MM.1S (cell line): ENCODE results near the gene PHLDB1.

Experiments
- CTCF ChIP-seq: fragments of 300-600 bp; sonication (generic); IDR thresholded peaks from 2 replicates; pipeline ENCODE4 v1.5.1; 2016; ENCODE audit warnings: antibody characterized with exemption, low read length, mixed read lengths
- EZH2 ChIP-seq: fragments of 300-600 bp; sonication (generic); optimal IDR thresholded peaks from 2 replicates; pipeline ENCODE3; 2017; ENCODE audit warnings: low read depth, mild to moderate bottlenecking, antibody characterized with exemption, low read length, mixed read lengths
- EZH2phosphoT487 ChIP-seq: fragments of 300-600 bp; sonication (generic); IDR thresholded peaks from 2 replicates; pipeline ENCODE4 v1.6.1; 2018; ENCODE audit warnings: antibody characterized with exemption, low read length

- TF ChIP-seq CTCF (no peak), EZH2 (no peak), EZH2phosphoT487 (no peak)
These were observed 18.6 kb downstream of the PHLDB1 start for GRCh38 chr11:118625976-118626375.
